Duodenal mucosa (tissue), 2 donors: ENCODE measurements around the gene MRTFB.

Experiments
- H3K27ac ChIP-seq: one replicate; pipeline ENCODE4 v1.7.0; 2013; ENCODE audit warnings: low read depth, low read length
- H3K27me3 ChIP-seq, 2 donors: one replicate each; pipeline ENCODE4 v1.7.0; 2013; ENCODE audit warnings: low read length in 2 of 2, control low read depth in 1 of 2; ENCODE audit not compliant: insufficient read depth in 2 of 2, control insufficient read depth in 1 of 2
- H3K36me3 ChIP-seq, 2 donors: one replicate each; pipeline ENCODE4 v1.7.0; 2013; ENCODE audit warnings: low read length in 2 of 2, control low read depth in 1 of 2; ENCODE audit not compliant: insufficient read depth in 2 of 2, control insufficient read depth in 1 of 2
- H3K4me1 ChIP-seq, 2 donors: one replicate each; pipeline ENCODE4 v1.7.0; 2013; ENCODE audit warnings: low read length in 2 of 2, control low read depth in 1 of 2; ENCODE audit not compliant: insufficient read depth in 2 of 2, control insufficient read depth in 1 of 2
- H3K4me3 ChIP-seq, 2 donors: one replicate each; pipeline ENCODE4 v1.7.0; 2013; ENCODE audit warnings: low read length in 2 of 2, low read depth in 1 of 2
- H3K9ac ChIP-seq, 2 donors: one replicate each; pipeline ENCODE4 v1.7.0; 2013; ENCODE audit warnings: low read length in 2 of 2, low read depth in 1 of 2
- H3K9me3 ChIP-seq, 2 donors: one replicate each; pipeline ENCODE4 v1.7.0; 2013; ENCODE audit warnings: low read length in 2 of 2, control low read depth in 1 of 2; ENCODE audit not compliant: control insufficient read depth in 1 of 2

Gene MRTFB

GRCh38 chr16:14151256-14152030 is 80.3 kb downstream of the MRTFB start:
- H3K27ac ChIP-seq = no peak overlapping the region
- H3K4me1 ChIP-seq = peaks cover 0 to 6% of the 10 kb centered on the region in 2 donors
- no peaks in the 10 kb centered on the region for H3K9me3 ChIP-seq
- peaks cover 3 to 6% of the 10 kb centered on the region in 2 donors for H3K36me3 ChIP-seq
- no peak overlapping the region for H3K9ac ChIP-seq
- no peak overlapping the region for H3K4me3 ChIP-seq
- no peaks in the 10 kb centered on the region for H3K27me3 ChIP-seq

GRCh38 chr16:14155572-14156190 is 84.6 kb downstream of the MRTFB start:
- Histone ChIP-seq H3K36me3 (no peaks in the 10 kb centered on the region), H3K27ac (no peak overlapping the region), H3K27me3 (no peaks in the 10 kb centered on the region), H3K9ac (no peak overlapping the region), H3K4me3 (no peak overlapping the region), H3K9me3 (no peaks in the 10 kb centered on the region), H3K4me1 (no peaks in the 10 kb centered on the region)

GRCh38 chr16:14164916-14165662 is 94.0 kb downstream of the MRTFB start:
- H3K27ac ChIP-seq = no peak overlapping the region
- no peaks in the 10 kb centered on the region for H3K27me3 ChIP-seq
- H3K36me3 ChIP-seq = no peaks in the 10 kb centered on the region
- H3K9me3 ChIP-seq = no peaks in the 10 kb centered on the region
- H3K4me1 ChIP-seq = no peaks in the 10 kb centered on the region
- no peak overlapping the region for H3K4me3 ChIP-seq
- H3K9ac ChIP-seq = no peak overlapping the region

- no peaks in the 10 kb centered on the region for H3K27me3 ChIP-seq
- no peak overlapping the region for H3K4me3 ChIP-seq
- H3K9ac ChIP-seq = no peak overlapping the region
- H3K27ac ChIP-seq = no peak overlapping the region
- no peaks in the 10 kb centered on the region for H3K4me1 ChIP-seq
- H3K36me3 ChIP-seq = no peaks in the 10 kb centered on the region
- H3K9me3 ChIP-seq = no peaks in the 10 kb centered on the region
These were observed 97.0 kb downstream of the MRTFB start for GRCh38 chr16:14168146-14168545.

- no peak overlapping the region for H3K27ac ChIP-seq
- H3K36me3 ChIP-seq = no peaks in the 10 kb centered on the region
- no peaks in the 10 kb centered on the region for H3K4me1 ChIP-seq
- no peak overlapping the region for H3K4me3 ChIP-seq
- no peaks in the 10 kb centered on the region for H3K9me3 ChIP-seq
- no peaks in the 10 kb centered on the region for H3K27me3 ChIP-seq
- no peak overlapping the region for H3K9ac ChIP-seq
These were observed 101.2 kb downstream of the MRTFB start for GRCh38 chr16:14172200-14172809.

- Histone ChIP-seq H3K9ac (no peak overlapping the region), H3K27me3 (no peaks in the 10 kb centered on the region), H3K27ac (no peak overlapping the region), H3K36me3 (no peaks in the 10 kb centered on the region), H3K4me3 (no peak overlapping the region), H3K4me1 (no peaks in the 10 kb centered on the region), H3K9me3 (no peaks in the 10 kb centered on the region)
These were observed 104.0 kb downstream of the MRTFB start for GRCh38 chr16:14175086-14175485.

- H3K4me1 ChIP-seq = no peaks in the 10 kb centered on the region
- no peaks in the 10 kb centered on the region for H3K9me3 ChIP-seq
- no peak overlapping the region for H3K9ac ChIP-seq
- no peaks in the 10 kb centered on the region for H3K27me3 ChIP-seq
- H3K4me3 ChIP-seq = no peak overlapping the region
- no peaks in the 10 kb centered on the region for H3K36me3 ChIP-seq
- H3K27ac ChIP-seq = no peak overlapping the region
These were observed 106.6 kb downstream of the MRTFB start for GRCh38 chr16:14177704-14178103.

- Histone ChIP-seq H3K9me3 (no peaks in the 10 kb centered on the region), H3K9ac (no peak overlapping the region), H3K4me1 (no peaks in the 10 kb centered on the region), H3K4me3 (no peak overlapping the region), H3K36me3 (no peaks in the 10 kb centered on the region), H3K27ac (no peak overlapping the region), H3K27me3 (no peaks in the 10 kb centered on the region)
These were observed 108.0 kb downstream of the MRTFB start for GRCh38 chr16:14179116-14179515.

GRCh38 chr16:14180481-14180944 is 109.4 kb downstream of the MRTFB start:
- H3K36me3 ChIP-seq = no peaks in the 10 kb centered on the region
- H3K9ac ChIP-seq = no peak overlapping the region
- no peak overlapping the region for H3K27ac ChIP-seq
- H3K27me3 ChIP-seq = no peaks in the 10 kb centered on the region
- no peak overlapping the region for H3K4me3 ChIP-seq
- H3K4me1 ChIP-seq = no peaks in the 10 kb centered on the region
- no peaks in the 10 kb centered on the region for H3K9me3 ChIP-seq
